Head of caudate nucleus (tissue), 42 donors: ENCODE data around the gene TMEM132C.

ENCODE experiments used
- DNase-seq, 42 donors: peaks; one replicate each; pipeline versions ENCODE4 v3.0.0 to v3.0.0-alpha.2; 2020 to 2021; ENCODE audit warnings: mixed read lengths in 7 of 42
- intact Hi-C: fragments of 100-400 bp; cut with DNase I; formaldehyde crosslinking; loops from one replicate; pipeline ENCODE4 v1.15.0; 2022

Gene TMEM132C

DNA sequence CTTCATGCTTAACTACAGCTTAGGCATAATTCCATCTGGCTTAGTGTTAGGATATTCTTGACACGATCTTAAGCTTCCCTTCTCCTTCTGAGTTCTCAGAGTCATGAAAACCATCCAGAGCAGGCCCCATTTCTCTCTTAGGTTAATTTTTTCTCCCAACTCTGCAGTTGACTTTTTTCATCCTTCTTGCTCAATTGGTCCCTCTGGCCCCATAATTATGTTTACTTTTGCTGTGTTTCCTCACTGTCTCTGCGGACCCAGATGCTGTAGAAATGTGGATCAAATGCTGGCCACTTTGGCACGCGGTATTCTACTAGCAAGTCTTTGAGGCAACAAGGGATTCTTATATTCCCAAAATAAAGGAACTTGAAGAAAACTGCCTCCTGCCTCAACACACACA is 9.5 kb downstream of the TMEM132C start:
- intact Hi-C loops: no loop called here
- DNase-seq: no peak

- intact Hi-C loops: no loop called here
- no peak for DNase-seq
Measured at GRCh38 chr12:128286970-128287369, 20.0 kb downstream of the TMEM132C start.

DNA sequence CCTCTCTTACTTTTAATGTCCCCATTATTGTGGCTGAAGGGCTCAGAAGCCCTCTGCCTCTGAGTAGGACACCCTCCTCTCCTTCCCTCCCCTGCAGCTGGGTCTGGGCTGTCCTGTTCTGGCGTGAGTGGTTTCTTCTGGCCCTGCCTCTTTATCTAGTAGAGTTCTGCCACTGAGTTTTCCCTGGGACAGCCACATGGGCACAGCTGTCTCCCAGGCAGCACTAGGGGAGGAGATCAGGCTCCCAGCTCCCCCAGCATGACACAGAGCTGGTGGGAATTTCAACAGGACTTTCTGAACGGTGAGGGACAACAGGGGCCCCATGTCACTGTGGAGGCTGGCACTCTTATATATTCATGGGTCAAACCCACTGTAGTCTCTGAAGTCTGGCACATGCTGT is 21.4 kb downstream of the TMEM132C start:
- DNase-seq: no peak
- intact Hi-C loops: no loop called here

GRCh38 chr12:128288896-128289295 is 21.9 kb downstream of the TMEM132C start:
- no peak for DNase-seq
- intact Hi-C loops: no loop called here

DNA sequence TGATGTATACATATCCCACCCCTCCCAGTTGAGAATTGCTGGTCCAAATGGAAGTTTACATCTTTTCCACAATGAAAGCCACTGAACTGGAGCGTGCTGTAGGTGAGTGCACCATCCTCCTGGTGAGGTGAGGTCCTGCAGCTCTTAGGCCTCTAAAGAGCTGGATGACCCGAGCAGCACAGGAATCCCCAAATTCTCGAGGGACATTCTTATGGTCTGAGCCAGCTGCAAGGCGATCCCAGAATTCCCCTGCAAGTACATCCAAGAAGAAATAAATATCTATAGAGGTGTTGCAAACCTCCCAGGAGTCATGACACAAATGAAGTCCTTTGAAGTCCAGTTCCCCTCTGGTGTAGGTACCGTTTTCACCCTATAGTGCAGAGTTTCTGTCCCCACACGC is 24.0 kb downstream of the TMEM132C start:
- intact Hi-C loops: no loop called here
- DNase-seq: no peak

GRCh38 chr12:128298091-128298748 is 31.2 kb downstream of the TMEM132C start:
- DNase-seq: no peak
- intact Hi-C loops: no loop called here

DNA sequence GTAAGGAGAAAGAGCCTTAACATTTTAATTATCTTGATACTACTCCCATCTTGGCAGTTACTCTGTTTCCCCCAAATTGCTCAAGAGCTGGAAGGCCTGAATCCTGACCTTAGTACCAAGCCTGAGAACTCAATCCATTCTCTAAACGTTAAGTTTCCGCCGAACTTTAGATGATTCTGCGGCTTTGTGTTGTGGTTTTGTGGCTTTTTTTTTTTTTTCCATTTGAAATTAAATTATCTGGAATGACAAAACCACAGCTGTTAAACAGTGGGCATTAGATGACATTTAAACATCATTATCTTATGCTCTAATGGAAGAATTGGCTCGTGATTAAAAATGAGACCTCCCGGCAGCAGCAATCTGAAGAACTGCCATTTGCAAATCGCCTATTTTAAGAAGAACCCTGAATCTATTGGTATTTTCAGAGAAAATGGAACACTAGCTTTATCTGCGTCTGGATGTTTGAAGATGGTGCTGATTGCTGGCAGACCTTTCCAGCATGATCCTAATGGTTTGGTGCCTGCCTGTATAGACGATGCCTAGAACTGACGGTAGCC is 38.4 kb downstream of the TMEM132C start:
- no peak for DNase-seq
- intact Hi-C loops: no loop called here

GRCh38 chr12:128307791-128308190 is 40.8 kb downstream of the TMEM132C start:
- intact Hi-C loops: no loop called here
- DNase-seq: no peak

- intact Hi-C loops: no loop called here
- no peak for DNase-seq
Measured at GRCh38 chr12:128312661-128313060, 45.7 kb downstream of the TMEM132C start.

- intact Hi-C loops: no loop called here
- no peak for DNase-seq
Measured at GRCh38 chr12:128313931-128314330, 47.0 kb downstream of the TMEM132C start.

DNA sequence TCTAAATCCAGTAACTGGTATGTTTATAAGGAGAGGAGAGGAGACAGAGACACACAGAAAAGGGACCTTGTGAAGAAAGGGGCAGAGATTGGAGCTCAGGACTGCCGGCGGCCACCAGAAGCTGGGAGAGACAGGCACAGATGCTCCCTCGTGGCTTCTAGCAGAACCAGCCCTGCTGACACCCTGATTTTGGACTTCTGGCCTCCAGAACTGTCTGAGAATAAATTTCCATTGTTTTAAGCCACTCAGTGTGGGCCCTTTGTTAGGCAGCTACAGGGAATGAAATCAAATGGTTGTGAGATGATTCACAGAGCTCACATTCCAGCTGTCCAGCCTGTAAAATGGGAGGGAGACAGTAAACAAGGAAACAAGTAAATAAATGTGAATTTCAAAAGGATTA is 47.6 kb downstream of the TMEM132C start:
- peak in 16 of 42 donors; percentile 15 to 62 (median 36) for DNase-seq
- intact Hi-C loops: no loop called here

GRCh38 chr12:128316078-128316477 is 49.1 kb downstream of the TMEM132C start:
- DNase-seq: no peak
- intact Hi-C loops: no loop called here

DNA sequence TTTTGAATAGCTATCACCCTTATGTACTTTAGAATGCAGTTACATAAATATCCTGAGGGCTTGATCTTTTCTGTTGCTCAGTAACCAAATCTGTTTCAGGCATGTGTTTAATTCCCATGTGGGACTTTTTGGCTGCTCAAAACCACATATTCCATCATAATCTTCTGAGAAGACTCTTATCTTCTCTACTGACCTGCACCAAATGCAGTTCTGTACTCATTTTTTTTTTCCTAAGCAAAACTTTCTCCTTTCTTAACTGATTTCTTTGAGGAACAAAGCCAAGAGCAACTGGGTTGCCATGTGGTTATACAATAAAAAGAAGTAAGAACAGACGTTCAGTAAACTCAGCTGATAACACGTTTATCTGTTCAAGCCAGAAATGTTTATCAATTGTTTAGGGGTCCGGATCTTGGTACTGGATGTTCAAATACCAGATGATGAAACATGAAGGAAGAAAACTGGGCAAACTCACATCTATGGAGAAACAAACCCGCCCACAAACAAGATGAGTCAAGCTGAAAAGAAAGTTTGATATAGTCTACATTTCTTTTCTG is 50.1 kb downstream of the TMEM132C start:
- intact Hi-C loops: no loop called here
- DNase-seq: no peak

GRCh38 chr12:128318341-128318740 is 51.4 kb downstream of the TMEM132C start:
- intact Hi-C loops: no loop called here
- no peak for DNase-seq

DNA sequence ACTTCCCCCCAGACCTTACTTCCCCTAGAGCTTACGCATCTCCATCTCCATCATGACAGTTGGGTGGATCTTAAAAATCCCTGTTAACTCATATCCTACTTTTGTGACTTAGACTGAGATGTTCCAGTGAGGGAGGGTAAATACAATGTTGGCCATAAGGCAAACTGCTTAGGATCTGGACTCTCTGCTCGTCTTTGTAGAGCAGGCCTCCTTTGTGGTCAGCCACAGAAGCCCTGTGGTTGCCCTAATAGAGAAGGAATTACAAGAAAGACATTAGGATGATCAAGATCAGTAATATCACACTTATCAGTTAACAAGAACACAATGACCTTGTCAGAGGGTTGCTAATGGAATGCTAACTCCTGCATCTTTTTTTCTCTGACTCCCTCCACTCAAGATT is 52.0 kb downstream of the TMEM132C start:
- DNase-seq: no peak
- intact Hi-C loops: no loop called here

GRCh38 chr12:128322341-128322740 is 55.4 kb downstream of the TMEM132C start:
- no peak for DNase-seq
- intact Hi-C loops: no loop called here

GRCh38 chr12:128323145-128323920 is 56.4 kb downstream of the TMEM132C start:
- intact Hi-C loops: no loop called here
- DNase-seq: peak in 1 of 42 donors; percentile 35

DNA sequence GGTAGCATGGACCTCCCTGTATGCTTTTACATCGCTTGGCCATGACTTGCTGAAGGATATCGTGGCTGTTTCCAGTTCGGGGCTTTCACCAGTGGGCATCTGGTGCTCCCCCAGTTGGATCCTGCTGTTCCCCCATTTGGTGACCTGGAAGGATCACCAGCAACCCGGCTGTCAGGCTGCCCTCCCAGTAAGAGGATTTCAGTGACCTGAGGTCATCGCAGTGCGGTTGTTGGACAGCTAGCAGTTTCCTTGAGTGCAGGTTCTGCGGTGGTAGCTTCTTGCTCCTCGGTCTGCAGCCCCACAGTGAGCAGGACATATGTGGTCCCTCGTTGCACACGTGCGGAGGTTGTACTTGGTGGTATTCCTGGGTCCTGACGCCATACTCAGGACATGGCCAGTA is 58.7 kb downstream of the TMEM132C start:
- intact Hi-C loops: no loop called here
- peak in 1 of 42 donors; percentile 7 for DNase-seq

DNA sequence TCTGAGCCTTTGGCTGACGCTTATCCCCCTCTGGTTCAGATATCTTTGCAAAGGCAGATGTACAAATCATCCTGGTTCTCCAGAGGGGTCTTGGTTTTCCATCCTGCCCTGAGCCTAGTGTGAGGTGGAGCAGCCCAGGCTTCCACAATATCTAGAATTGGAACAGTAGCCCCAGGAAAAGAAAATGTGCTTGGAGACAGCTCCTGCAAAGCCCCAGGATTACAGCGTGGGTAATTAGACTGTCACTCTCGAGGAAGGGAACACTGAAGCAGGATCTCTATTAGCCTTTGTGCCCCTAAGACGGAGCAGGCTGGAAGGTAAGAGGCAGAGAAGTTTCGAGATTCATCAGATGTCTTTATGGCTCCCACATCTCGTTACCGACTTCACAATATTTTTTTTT is 59.4 kb downstream of the TMEM132C start:
- DNase-seq: no peak
- intact Hi-C loops: no loop called here

- DNase-seq: no peak
- intact Hi-C loops: no loop called here
Measured at GRCh38 chr12:128328961-128329360, 62.0 kb downstream of the TMEM132C start.
